H1 (cell line): ENCODE measurements around the gene PRSS38. TPM values are rescaled to one million over a fixed set of nuclear protein-coding genes. Genes with fewer than 3 reads are reported as not detected.

Experiments used
- CTCF ChIA-PET: fragments of 300-600 bp; sonication (Branson Sonifier 250); formaldehyde crosslinking; loops from one replicate; lab custom pipeline; 2021; ENCODE audit not compliant: partially characterized antibody; lab: Charles Lee
- POLR2A ChIA-PET: fragments of 300-600 bp; sonication (Branson Sonifier 250); formaldehyde crosslinking; loops from one replicate; lab custom pipeline; 2021; ENCODE audit warnings: inconsistent platforms; ENCODE audit not compliant: partially characterized antibody; lab: Charles Lee
- DNase-seq, 2 experiments: peaks; one replicate each; pipeline versions ENCODE4 v3.0.0 to v3.0.0-alpha.2; 2010 to 2022; ENCODE audit warnings: low spot score in 2 of 2, low read depth in 1 of 2, mixed read lengths in 1 of 2
- FAIRE-seq: peaks from 2 replicates; lab custom pipeline; 2011; peaks lifted over from hg19 to GRCh38; lab: Jason Lieb, UNC
- H2AFZ ChIP-seq: 2 replicates; pipeline ENCODE4 v1.8.1; 2012; ENCODE audit warnings: low read length, inconsistent platforms
- H2AK5ac ChIP-seq: 2 replicates; pipeline ENCODE4 v1.6.1; 2013; ENCODE audit warnings: low read depth, low read length
- H2BK120ac ChIP-seq: replicated peaks from 2 replicates; pipeline ENCODE3; 2013; ENCODE audit warnings: low read depth, low read length, inconsistent platforms
- H2BK12ac ChIP-seq: 2 replicates; pipeline ENCODE4 v1.6.1; 2013; ENCODE audit warnings: low read depth, low read length
- H2BK15ac ChIP-seq: 2 replicates; pipeline ENCODE4 v1.6.1; 2013; ENCODE audit warnings: low read length
- H2BK20ac ChIP-seq: 2 replicates; pipeline ENCODE4 v1.6.1; 2013; ENCODE audit warnings: low read length
- H2BK5ac ChIP-seq: 2 replicates; pipeline ENCODE4 v1.6.1; 2013; ENCODE audit warnings: low read depth, low read length
- H3K14ac ChIP-seq: 2 replicates; pipeline ENCODE4 v1.6.1; 2013; ENCODE audit warnings: inconsistent platforms; ENCODE audit not compliant: insufficient read length
- H3K18ac ChIP-seq: 2 replicates; pipeline ENCODE4 v1.6.1; 2013; ENCODE audit warnings: low read length; ENCODE audit errors: extremely low read depth
- H3K23ac ChIP-seq: 2 replicates; pipeline ENCODE4 v1.6.1; 2013; ENCODE audit warnings: inconsistent platforms; ENCODE audit not compliant: insufficient read length
- H3K23me2 ChIP-seq: 2 replicates; pipeline ENCODE4 v1.6.1; 2013; ENCODE audit warnings: low read depth, low read length
- H3K27ac ChIP-seq: 2 replicates; pipeline ENCODE4 v1.6.1; 2011; ENCODE audit warnings: low read depth, low read length, inconsistent platforms
- H3K27me3 ChIP-seq, 4 experiments: replicated peaks in 1 of 4; 1 replicate in 1 of 4; 2 replicates in 3 of 4; pipeline versions ENCODE4 v1.6.1 to v1.8.1; 2011 to 2013; ENCODE audit warnings: low read length in 3 of 4, mild to moderate bottlenecking in 3 of 4, inconsistent platforms in 2 of 4, mixed read lengths in 2 of 4, moderate library complexity in 1 of 4; ENCODE audit not compliant: control insufficient read depth in 3 of 4, insufficient read depth in 3 of 4; ENCODE audit errors: extremely low read depth in 1 of 4
- H3K36me3 ChIP-seq, 4 experiments: 2 replicates each; pipeline versions ENCODE4 v1.6.1 to v1.8.1; 2011 to 2013; ENCODE audit warnings: mild to moderate bottlenecking in 4 of 4, low read length in 3 of 4, moderate library complexity in 2 of 4, control low read depth in 1 of 4, inconsistent platforms in 1 of 4; ENCODE audit not compliant: insufficient read depth in 4 of 4, control insufficient read depth in 2 of 4
- H3K4ac ChIP-seq: replicated peaks from 2 replicates; pipeline ENCODE3; 2013; ENCODE audit warnings: low read length, low read depth, mixed read lengths, inconsistent platforms; ENCODE audit not compliant: insufficient read length
- H3K4me1 ChIP-seq, 4 experiments: replicated peaks in 1 of 4; 1 replicate in 1 of 4; 2 replicates in 3 of 4; pipeline versions ENCODE4 v1.6.1 to v1.8.1; 2011 to 2013; ENCODE audit warnings: low read length in 3 of 4, inconsistent platforms in 2 of 4, mixed read lengths in 1 of 4; ENCODE audit not compliant: insufficient read depth in 4 of 4, control insufficient read depth in 3 of 4
- H3K4me2 ChIP-seq, 2 experiments: 2 replicates each; pipeline versions ENCODE4 v1.6.1 to v1.8.1; 2011 to 2013; ENCODE audit warnings: low read depth in 2 of 2, low read length in 2 of 2, control low read depth in 1 of 2, inconsistent platforms in 1 of 2, mild to moderate bottlenecking in 1 of 2; ENCODE audit not compliant: insufficient read depth in 1 of 2
- H3K4me3 ChIP-seq, 4 experiments: fragments of 200-600, 300-600 bp in 1 of 4; sonication (generic), shearing (Covaris generic), sonication (Bioruptor Twin) in 1 of 4; 2 replicates each; pipeline versions ENCODE4 v1.5.1 to v1.8.1; 2011 to 2016; ENCODE audit warnings: low read length in 4 of 4, low read depth in 3 of 4, control low read depth in 2 of 4, inconsistent platforms in 2 of 4, mild to moderate bottlenecking in 2 of 4, mixed read lengths in 1 of 4, moderate library complexity in 1 of 4; ENCODE audit not compliant: insufficient read depth in 2 of 4; ENCODE audit errors: extremely low read depth in 1 of 4
- H3K56ac ChIP-seq: replicated peaks from 2 replicates; pipeline ENCODE3; 2013; ENCODE audit warnings: low read depth, mild to moderate bottlenecking, mixed read lengths, low read length, inconsistent platforms; ENCODE audit not compliant: insufficient read length
- H3K79me1 ChIP-seq: 2 replicates; pipeline ENCODE4 v1.6.1; 2013; ENCODE audit warnings: low read depth, low read length, control low read depth
- H3K79me2 ChIP-seq, 2 experiments: 2 replicates each; pipeline versions ENCODE4 v1.6.1 to v1.8.1; 2012 to 2013; ENCODE audit warnings: low read length in 2 of 2, mild to moderate bottlenecking in 2 of 2, inconsistent platforms in 1 of 2; ENCODE audit not compliant: insufficient read depth in 2 of 2, control insufficient read depth in 1 of 2
- H3K9ac ChIP-seq, 4 experiments: replicated peaks in 1 of 4; 1 replicate in 1 of 4; 2 replicates in 3 of 4; pipeline versions ENCODE4 v1.6.1 to v1.8.1; 2011 to 2013; ENCODE audit warnings: low read depth in 3 of 4, low read length in 3 of 4, control low read depth in 2 of 4, mild to moderate bottlenecking in 2 of 4, moderate library complexity in 2 of 4, inconsistent platforms in 1 of 4; ENCODE audit errors: extremely low read depth in 1 of 4
- H3K9me3 ChIP-seq, 2 experiments: 2 replicates each; pipeline versions ENCODE4 v1.6.1 to v1.8.1; 2012 to 2013; ENCODE audit warnings: mild to moderate bottlenecking in 2 of 2, moderate library complexity in 2 of 2, control low read depth in 1 of 2, inconsistent platforms in 1 of 2, low read depth in 1 of 2, low read length in 1 of 2, mixed read lengths in 1 of 2; ENCODE audit not compliant: insufficient read depth in 2 of 2
- H4K20me1 ChIP-seq, 2 experiments: replicated peaks in 1 of 2; 2 replicates each; pipeline versions ENCODE3 to v1.8.1; 2011 to 2013; ENCODE audit warnings: inconsistent platforms in 2 of 2, low read length in 2 of 2, mild to moderate bottlenecking in 1 of 2; ENCODE audit not compliant: insufficient read depth in 2 of 2, control insufficient read depth in 1 of 2
- H4K5ac ChIP-seq: 2 replicates; pipeline ENCODE4 v1.6.1; 2013; ENCODE audit warnings: low read length, low read depth, mixed read lengths, inconsistent platforms; ENCODE audit not compliant: insufficient read length
- H4K8ac ChIP-seq: 2 replicates; pipeline ENCODE4 v1.8.0; 2013; ENCODE audit warnings: mild to moderate bottlenecking, moderate library complexity, low read length, inconsistent platforms; ENCODE audit not compliant: insufficient read depth; ENCODE audit errors: extremely low read depth
- H4K91ac ChIP-seq: replicated peaks from 2 replicates; pipeline ENCODE3; 2013; ENCODE audit warnings: low read length, mixed read lengths, inconsistent platforms; ENCODE audit not compliant: insufficient read length
- CTBP2 ChIP-seq: IDR thresholded peaks from 2 replicates; pipeline ENCODE4 v1.7.0; 2011; ENCODE audit warnings: borderline replicate concordance, mild to moderate bottlenecking, moderate library complexity, mixed read lengths, low read length; ENCODE audit not compliant: insufficient read depth, insufficient read length
- KDM1A ChIP-seq: fragments of 200-600, 300-600 bp; sonication (generic); IDR thresholded peaks from 2 replicates; pipeline ENCODE4 v1.7.1; 2016; ENCODE audit warnings: mild to moderate bottlenecking, low read length, borderline replicate concordance
- POU5F1 ChIP-seq: IDR thresholded peaks from 2 replicates; pipeline ENCODE4 v1.6.1; 2011; ENCODE audit warnings: low read depth, mild to moderate bottlenecking, low read length, moderate library complexity
- RBBP5 ChIP-seq: IDR thresholded peaks from 2 replicates; pipeline ENCODE4 v1.7.1; 2012; ENCODE audit warnings: low read depth, mild to moderate bottlenecking, inconsistent platforms, low read length, moderate library complexity, borderline replicate concordance
- SIRT6 ChIP-seq: IDR thresholded peaks from one replicate; pipeline ENCODE4 v1.7.1; 2012; ENCODE audit warnings: low read length, inconsistent platforms
- WGBS, 2 experiments: shearing (Covaris generic) in 1 of 2; methylation state at CpG; one replicate each; pipeline versions ENCODE4 v1.1.6 to v1.1.7; 2013 to 2015; ENCODE audit warnings: low lambda C conversion rate in 2 of 2, mixed read lengths in 2 of 2, inconsistent platforms in 1 of 2, low coverage in 1 of 2, missing lambda C conversion rate in 1 of 2; ENCODE audit not compliant: insufficient replicate concordance in 2 of 2, insufficient coverage in 1 of 2, insufficient read length in 1 of 2; ENCODE audit errors: extremely low coverage in 1 of 2, missing lambda C conversion rate in 1 of 2; 5-methylcytosine and 5-hydroxymethylcytosine counted together
- polyA plus RNA-seq, 7 experiments: library from polyadenylated mRNA; depleted of rRNA in 3 of 7; stranded (reverse) in 5 of 7; unstranded in 2 of 7; fragments of >200 nt in 5 of 7; fragments of 200-250 nt in 2 of 7; gene quantifications; 1 replicate in 5 of 7; 2 replicates in 1 of 7; 4 replicates in 1 of 7; pipeline versions ENCODE4 v1.2.1 to v1.2.3, GENCODE V29; 2011 to 2013; ENCODE audit warnings: missing spikeins in 2 of 7, mixed read lengths in 2 of 7
- total RNA-seq: library from RNA; stranded (reverse); fragmentation: NEBNext Ultra II Directional; extraction: Animal tissue kit (Norgen Biotek cat#: 25700); gene quantifications from 2 replicates; pipeline ENCODE4 v1.2.1, GENCODE V29; 2021

Gene PRSS38
- total and polyA plus RNA-seq, 2 of the 8 experiments (the other 6 are each of a cell fraction or from before 2014, with no cell fraction given): not detected

- DNase-seq (no peak), FAIRE-seq (no peak)
- ChIA-PET CTCF (interaction anchor here (1.0 to 2.8 kb wide), 7 partner anchors 13 to 186 kb away, joined by 3 to 18 read pairs (median 3); no protein-coding TSS in a partner anchor), POLR2A (interaction anchor here (1.5 kb wide), 1 partner anchor 34 kb away, joined by 3 read pairs; no protein-coding TSS in a partner anchor)
- H3K27me3 ChIP-seq: no peaks in the 10 kb centered on the region
- H3K23ac ChIP-seq: no peak overlapping the region
- no peak overlapping the region for H3K4me2 ChIP-seq
- H4K91ac ChIP-seq: no peak overlapping the region
- peaks cover 6 to 22% of the 10 kb centered on the region in 2 experiments for H4K20me1 ChIP-seq
- no peak overlapping the region for H2AFZ ChIP-seq
- H2BK120ac ChIP-seq: no peak overlapping the region
- H3K4me3 ChIP-seq: no peak overlapping the region
- H4K5ac ChIP-seq: no peak overlapping the region
- no peak overlapping the region for H2BK20ac ChIP-seq
- H3K36me3 ChIP-seq: peaks cover 6 to 24% (median 17%) of the 10 kb centered on the region in 4 experiments; a peak in 6 of 8 replicates
- no peak overlapping the region for H2AK5ac ChIP-seq
- H3K23me2 ChIP-seq: no peaks in the 10 kb centered on the region
- H3K9ac ChIP-seq: no peak overlapping the region; a peak in 1 of 7 replicates
- H3K9me3 ChIP-seq: no peaks in the 10 kb centered on the region
- H2BK15ac ChIP-seq: no peak overlapping the region
- no peak overlapping the region for H2BK12ac ChIP-seq
- peaks cover 2% of the 10 kb centered on the region; the same call in 1 of the 2 replicates for H3K79me1 ChIP-seq
- no peak overlapping the region for H4K8ac ChIP-seq
- H2BK5ac ChIP-seq: no peak overlapping the region
- H3K56ac ChIP-seq: no peak overlapping the region
- 89% methylated on average over 17 of the region's 19 CpGs; no CpG with 5 or more reads in 1 of the 2 experiments for WGBS, 2 experiments
- no peak overlapping the region for H3K18ac ChIP-seq
- peaks cover 0 to 5% (median under 1%) of the 10 kb centered on the region in 4 experiments; a peak in 3 of 7 replicates for H3K4me1 ChIP-seq
- H3K27ac ChIP-seq: no peak overlapping the region
- H3K14ac ChIP-seq: no peak overlapping the region
- peaks cover 0 to 11% of the 10 kb centered on the region in 2 experiments; a peak in 1 of 4 replicates for H3K79me2 ChIP-seq
- H3K4ac ChIP-seq: no peak overlapping the region
- TF ChIP-seq POU5F1 (no peak), KDM1A (no peak), CTBP2 (no peak), RBBP5 (no peak), SIRT6 (no peak)
Observed at GRCh38 chr1:227766653-227767277, 48.7 kb upstream of the PRSS38 start.
